Measurements from ENCODE around the gene CFAP45.

The CFAP45 gene

DNA sequence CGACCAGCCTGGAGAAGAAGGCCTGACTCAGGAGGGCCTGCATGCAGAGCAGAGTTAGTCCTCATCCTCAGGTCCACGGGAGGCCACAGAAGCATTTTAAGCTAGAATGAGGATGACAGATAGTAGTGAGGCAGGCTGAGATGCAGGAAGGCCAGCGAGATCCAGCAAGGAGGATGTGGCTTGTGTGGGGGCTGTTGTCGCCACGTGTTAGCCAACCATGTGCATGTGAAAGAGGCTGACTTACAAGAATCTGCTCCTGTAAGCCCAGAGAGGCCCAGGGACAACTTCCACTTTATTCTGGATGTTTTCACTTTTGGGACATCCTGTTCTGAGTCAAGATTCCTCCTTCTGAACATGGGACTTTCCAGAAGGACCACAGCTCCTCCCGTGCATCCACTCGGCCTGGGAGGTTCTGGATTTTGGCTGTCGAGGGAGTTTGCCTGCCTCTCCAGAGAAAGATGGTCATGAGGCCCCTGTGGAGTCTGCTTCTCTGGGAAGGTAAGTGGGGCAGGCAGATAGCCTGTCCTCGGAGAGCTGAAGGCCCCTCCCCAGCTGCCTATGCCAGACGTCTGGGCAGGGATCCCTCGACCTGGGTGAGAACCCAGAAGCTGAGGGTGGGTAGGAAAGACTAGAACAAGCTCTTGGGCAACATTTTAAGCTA lies 73.4 kb downstream of the CFAP45 start, which contains the start of gene SLAMF8:
Gene SLAMF8 (plus strand): TSS at position 433 of the 661 bp plus-strand sequence. CDS start 26 bp downstream, at position 459.
- DNase-seq (ENCODE audit: insufficient read length): no peak
- TF ChIP-seq POLR2AphosphoS5 (IDR thresholded peaks at IDR 0.05; ENCODE audit: low read depth, low read length) (no peak), POLR2A (IDR thresholded peaks at IDR 0.05; ENCODE audit: low read depth, low read length) (no peak), TAF1 (IDR thresholded peaks at IDR 0.05; ENCODE audit: borderline replicate concordance, low read depth, low read length) (no peak)
- FAIRE-seq: no peak

DNA sequence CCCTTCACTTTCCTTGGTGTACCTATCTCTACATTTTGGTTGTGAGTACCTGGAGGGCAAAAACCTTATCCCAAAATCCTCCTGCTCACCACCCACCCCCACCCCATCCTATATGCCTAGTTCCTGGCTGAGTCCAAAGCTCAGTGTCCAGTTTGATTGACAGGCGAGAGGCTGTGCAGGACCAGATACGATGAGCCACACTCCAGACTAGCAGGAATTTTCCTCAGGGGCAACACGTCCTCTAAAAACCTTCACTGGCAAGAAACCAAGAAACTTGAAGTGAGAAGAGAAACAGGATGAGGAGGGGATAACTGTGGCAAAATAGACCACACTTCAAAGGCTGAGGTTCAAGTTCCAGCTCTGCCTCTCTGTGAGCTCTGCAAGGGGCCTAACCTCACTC lies 74.4 kb downstream of the CFAP45 start:
- no peak for FAIRE-seq
- DNase-seq (ENCODE audit: insufficient read length): no peak
- no peak for TF ChIP-seq TAF1 (IDR thresholded peaks at IDR 0.05; ENCODE audit: borderline replicate concordance, low read depth, low read length)
- TF ChIP-seq POLR2AphosphoS5 (IDR thresholded peaks at IDR 0.05; ENCODE audit: low read depth, low read length): no peak
- TF ChIP-seq POLR2A (IDR thresholded peaks at IDR 0.05; ENCODE audit: low read depth, low read length): no peak

DNA sequence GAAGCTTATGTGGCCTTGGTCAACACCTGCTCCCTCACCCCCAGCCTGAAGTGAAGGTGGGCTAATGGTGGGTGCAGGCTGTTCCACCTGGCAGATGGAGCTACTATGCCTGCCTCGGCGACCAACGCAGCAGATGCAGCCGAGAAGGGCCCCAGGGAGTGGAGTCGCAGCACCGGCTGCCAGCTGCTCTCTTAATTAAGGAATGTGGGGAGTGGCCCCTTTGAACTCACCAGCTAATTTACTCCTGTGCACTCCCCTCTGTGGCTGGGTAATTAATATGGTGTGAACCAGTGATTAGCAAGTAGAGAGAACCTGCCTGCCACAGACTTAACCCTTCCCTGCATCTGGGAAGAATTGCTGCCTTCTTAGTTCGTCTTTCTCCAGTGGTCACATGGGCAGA lies 76.6 kb downstream of the CFAP45 start:
- FAIRE-seq: no peak
- no peak for TF ChIP-seq POLR2A (IDR thresholded peaks at IDR 0.05; ENCODE audit: low read depth, low read length)
- no peak for TF ChIP-seq TAF1 (IDR thresholded peaks at IDR 0.05; ENCODE audit: borderline replicate concordance, low read depth, low read length)
- no peak for TF ChIP-seq POLR2AphosphoS5 (IDR thresholded peaks at IDR 0.05; ENCODE audit: low read depth, low read length)

More for the DNA sequence above, 76.6 kb downstream of the CFAP45 start:
- no peak for DNase-seq (ENCODE audit: insufficient read length)

All from GM12892 (cell line).